Prostate gland (tissue), 2 donors: ENCODE results near the gene UHRF2.

Experiments used
- POLR2A ChIP-seq: fragments of 450-650 bp; IDR thresholded peaks from one replicate; pipeline ENCODE4 v1.6.1; 2016; ENCODE audit warnings: antibody characterized with exemption, mild to moderate bottlenecking
- POLR2AphosphoS5 ChIP-seq: sonication (generic); formaldehyde crosslinking; IDR thresholded peaks from one replicate; pipeline ENCODE4 v1.6.1; 2017; ENCODE audit warnings: antibody characterized with exemption
- TF ChIP-seq, protein P1 (sequence below), 4 experiments: fragments of 200-600 bp in 2 of 4; fragments of 450-650 bp in 2 of 4; sonication (generic) in 2 of 4; IDR thresholded peaks; 1 replicate in 3 of 4; 2 replicates in 1 of 4; pipeline ENCODE4 v1.5.1; 2016 to 2019; ENCODE audit warnings: antibody characterized with exemption in 4 of 4, mild to moderate bottlenecking in 2 of 4, moderate library complexity in 2 of 4

DNA sequence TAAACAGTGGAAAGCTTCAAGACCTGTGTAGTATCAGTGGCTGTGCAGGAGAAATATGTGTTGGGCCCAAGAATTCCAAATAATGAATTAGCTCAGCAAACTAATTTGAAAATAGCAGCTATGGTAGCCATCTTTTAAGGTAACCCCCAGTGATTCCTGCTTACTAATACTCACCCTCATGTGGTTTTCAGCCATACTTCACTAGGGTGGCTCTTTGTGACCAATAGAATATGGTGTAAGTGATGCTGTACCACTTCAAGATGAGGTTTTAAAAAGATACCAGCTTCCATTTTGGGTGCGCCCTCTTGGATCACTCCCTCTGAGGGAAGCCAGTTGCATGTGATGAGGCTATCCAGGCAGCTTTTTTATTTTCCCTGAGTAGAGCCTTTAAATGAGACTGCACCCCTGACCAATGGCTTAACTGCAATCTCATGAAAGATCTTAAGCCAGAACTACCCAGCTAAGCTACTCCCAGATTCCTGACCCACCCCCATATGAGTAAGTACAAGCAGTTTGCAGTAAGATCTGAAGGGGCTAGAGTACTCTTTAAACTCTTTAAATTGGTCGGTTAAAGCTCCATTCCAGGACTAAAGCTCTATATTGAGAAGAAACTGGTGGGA, 58.3 kb downstream of the UHRF2 start:
- TF ChIP-seq, protein P1, sequence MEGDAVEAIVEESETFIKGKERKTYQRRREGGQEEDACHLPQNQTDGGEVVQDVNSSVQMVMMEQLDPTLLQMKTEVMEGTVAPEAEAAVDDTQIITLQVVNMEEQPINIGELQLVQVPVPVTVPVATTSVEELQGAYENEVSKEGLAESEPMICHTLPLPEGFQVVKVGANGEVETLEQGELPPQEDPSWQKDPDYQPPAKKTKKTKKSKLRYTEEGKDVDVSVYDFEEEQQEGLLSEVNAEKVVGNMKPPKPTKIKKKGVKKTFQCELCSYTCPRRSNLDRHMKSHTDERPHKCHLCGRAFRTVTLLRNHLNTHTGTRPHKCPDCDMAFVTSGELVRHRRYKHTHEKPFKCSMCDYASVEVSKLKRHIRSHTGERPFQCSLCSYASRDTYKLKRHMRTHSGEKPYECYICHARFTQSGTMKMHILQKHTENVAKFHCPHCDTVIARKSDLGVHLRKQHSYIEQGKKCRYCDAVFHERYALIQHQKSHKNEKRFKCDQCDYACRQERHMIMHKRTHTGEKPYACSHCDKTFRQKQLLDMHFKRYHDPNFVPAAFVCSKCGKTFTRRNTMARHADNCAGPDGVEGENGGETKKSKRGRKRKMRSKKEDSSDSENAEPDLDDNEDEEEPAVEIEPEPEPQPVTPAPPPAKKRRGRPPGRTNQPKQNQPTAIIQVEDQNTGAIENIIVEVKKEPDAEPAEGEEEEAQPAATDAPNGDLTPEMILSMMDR (IDR thresholded peaks at IDR 0.05), result no peak
- TF ChIP-seq POLR2AphosphoS5 (no peak), POLR2A (no peak)
